GM13976 (cell line): ENCODE measurements around the gene PRMT1.

Experiments
- DNase-seq: peaks from one replicate; pipeline ENCODE4 v3.0.0; 2012; ENCODE audit warnings: low spot score
- in situ Hi-C: fragments of 300-500 bp; cut with MboI; formaldehyde crosslinking; loops from one replicate; pipeline ENCODE4 v1.12.0; 2022; ENCODE audit warnings: low sequenced_read_pairs, mixed read lengths, inconsistent platforms; ENCODE audit not compliant: unreplicated experiment
- TF ChIP-seq, protein P1 (sequence below): IDR thresholded peaks from 2 replicates; pipeline ENCODE4 v1.5.1; 2012; ENCODE audit warnings: borderline replicate concordance, mild to moderate bottlenecking; ENCODE audit not compliant: insufficient read depth; ENCODE audit errors: extremely low read depth, missing control alignments, control extremely low read depth

Gene PRMT1

DNA sequence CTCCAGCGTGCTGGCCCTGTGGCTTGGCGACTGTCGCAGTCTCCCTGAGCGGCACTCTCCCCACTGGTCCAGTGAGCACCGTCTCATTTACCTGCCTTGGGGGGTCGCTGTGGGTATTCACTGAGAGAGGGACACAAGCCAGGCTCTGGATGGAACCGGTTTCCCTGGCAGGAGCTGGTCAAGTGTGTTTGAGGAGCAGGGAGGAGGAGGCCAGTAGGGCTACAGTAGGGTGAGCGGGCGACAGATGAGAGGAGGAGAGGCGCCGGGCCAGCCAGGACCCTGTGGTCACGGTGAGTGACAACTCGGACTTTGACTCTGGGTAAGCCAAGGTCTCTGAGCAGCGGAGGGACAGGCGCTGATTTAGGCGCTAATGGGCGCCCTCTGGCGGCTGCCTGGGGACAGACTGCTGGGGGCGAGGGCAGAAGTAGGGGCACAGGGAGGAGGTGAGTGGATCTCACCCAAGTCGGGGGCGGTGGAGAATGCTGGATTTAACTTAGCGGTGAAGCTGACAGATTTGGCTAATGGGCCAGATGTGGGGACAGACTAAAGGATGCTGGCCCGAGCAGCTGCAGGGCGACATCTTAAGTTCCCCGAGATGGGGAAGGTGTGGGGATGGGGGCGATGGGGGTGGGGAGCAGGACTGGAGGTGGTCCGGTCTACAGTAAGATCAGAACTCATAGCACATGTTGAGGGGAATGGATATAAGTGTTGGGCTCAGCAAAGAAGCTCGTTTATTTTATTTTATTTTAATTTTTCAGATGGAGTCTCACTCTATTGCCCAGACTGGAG, 4.7 kb upstream of the PRMT1 start:
- DNase-seq = peak; percentile 89
- TF ChIP-seq, protein P1, sequence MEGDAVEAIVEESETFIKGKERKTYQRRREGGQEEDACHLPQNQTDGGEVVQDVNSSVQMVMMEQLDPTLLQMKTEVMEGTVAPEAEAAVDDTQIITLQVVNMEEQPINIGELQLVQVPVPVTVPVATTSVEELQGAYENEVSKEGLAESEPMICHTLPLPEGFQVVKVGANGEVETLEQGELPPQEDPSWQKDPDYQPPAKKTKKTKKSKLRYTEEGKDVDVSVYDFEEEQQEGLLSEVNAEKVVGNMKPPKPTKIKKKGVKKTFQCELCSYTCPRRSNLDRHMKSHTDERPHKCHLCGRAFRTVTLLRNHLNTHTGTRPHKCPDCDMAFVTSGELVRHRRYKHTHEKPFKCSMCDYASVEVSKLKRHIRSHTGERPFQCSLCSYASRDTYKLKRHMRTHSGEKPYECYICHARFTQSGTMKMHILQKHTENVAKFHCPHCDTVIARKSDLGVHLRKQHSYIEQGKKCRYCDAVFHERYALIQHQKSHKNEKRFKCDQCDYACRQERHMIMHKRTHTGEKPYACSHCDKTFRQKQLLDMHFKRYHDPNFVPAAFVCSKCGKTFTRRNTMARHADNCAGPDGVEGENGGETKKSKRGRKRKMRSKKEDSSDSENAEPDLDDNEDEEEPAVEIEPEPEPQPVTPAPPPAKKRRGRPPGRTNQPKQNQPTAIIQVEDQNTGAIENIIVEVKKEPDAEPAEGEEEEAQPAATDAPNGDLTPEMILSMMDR = peak; percentile 97

DNA sequence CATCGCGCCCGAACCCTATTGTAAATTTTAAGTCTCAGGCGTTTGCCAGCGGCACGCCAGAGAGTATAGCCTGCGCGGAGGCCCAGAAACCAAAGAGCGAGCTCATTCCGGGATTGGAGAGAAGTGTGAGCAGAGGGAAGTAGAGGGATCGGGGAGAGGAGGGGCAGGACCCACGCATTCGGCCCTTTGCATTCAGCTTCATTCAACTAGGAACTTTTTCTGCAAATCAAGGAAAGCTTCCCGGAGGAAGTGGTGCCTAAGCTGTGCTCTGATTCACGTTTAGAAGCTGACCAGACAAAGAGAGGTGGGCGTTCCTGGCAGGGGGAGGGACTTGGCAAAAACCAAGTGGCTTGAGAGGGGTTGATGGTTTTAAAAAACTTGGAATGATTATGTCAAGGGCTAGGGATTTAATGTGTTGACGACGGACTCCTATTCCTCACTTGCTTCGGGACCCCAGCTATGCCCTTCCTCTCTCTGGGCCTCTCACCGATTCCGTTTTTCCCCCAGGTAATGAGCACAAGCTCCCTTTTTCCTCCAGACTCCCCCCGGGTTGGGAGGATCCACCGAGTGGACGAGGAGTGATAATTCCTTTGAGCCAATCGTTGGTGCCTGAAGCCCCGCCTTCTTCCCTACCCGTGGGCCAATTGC, 811 bp upstream of the PRMT1 start:
- in situ Hi-C loops = no loop called here
- peak; percentile 80 for DNase-seq
- TF ChIP-seq, protein P1 = no peak

More for the DNA sequence above, 4.7 kb upstream of the PRMT1 start:
- in situ Hi-C loops = no loop called here

GRCh38 chr19:49676784-49677230, 264 bp upstream of the PRMT1 start:
- in situ Hi-C loops = no loop called here

DNA sequence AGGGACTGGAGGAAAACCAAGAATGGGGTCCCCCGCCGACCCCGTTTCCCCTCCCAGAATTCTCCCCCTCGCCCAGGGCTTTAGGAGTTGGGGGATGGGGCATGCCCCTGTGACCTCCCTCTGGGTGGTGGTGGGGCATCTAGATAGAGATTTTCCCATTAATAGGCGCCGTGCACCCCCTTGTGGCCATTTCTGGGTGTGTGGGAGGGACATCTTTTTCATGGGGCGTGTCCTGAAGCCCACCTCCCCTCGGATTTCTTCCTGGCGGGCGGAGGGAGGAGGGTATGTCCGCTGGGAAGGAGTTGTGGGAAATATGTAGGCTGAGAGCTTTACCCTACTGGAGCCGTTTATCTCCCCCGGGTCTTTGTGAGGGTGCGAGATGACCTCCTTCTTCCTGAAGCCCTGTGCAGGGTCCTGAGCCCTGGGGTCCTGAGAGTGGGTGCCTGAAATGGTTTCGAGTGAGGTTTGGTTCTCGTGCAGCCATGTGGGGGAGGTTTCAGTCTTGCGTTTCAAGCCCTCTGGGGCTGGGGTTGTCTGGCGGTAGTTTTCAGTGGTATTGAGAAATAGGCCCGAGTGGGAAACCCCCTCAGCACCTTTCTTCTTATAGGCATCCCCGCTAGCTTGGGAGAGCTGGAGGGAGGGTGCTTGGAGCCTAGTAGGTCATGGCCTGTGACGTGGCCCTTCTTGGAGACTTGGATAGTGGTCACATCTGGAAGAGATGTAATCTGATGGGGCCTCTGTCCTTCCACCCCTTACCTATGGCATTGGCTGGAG, 1.0 kb downstream of the PRMT1 start:
- in situ Hi-C loops = no loop called here
- DNase-seq = peak; percentile 78
- TF ChIP-seq, protein P1 = peak; percentile 74

More at GRCh38 chr19:49676784-49677230, 264 bp upstream of the PRMT1 start:
- peak; percentile 94 for DNase-seq
- TF ChIP-seq, protein P1 = no peak

- in situ Hi-C loops = no loop called here
- TF ChIP-seq, protein P1 = no peak
Measured at GRCh38 chr19:49678985-49679770, 2.1 kb downstream of the PRMT1 start.

DNA sequence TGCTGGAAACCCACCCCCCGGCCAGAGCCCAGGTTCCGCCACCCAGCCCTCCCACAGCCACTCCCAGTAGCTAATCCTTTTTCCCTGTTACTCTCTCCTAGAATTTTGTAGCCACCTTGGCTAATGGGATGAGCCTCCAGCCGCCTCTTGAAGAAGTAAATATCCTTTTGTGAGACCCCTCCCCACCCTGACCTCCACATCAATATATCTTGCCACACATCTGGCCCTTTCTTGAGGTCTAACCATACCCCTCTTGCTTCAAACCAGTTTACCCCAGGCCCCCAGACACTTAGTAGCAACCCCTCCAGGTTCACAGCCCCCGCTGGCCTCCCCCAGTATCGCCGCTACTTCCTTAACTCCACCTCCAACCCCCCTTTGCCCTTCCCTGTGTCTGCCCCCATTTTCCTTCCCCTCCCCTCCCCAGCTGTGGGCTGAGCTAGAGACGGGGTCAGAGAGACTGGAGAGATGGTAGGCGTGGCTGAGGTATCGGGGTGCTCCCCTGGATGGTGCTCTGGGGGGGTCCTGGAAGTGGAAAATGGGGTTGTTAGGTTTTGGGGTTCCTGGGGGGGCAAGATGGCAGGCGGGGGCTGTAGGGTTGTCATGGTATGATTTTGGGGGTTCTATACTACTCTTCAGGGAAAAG, 2.8 kb downstream of the PRMT1 start:
- in situ Hi-C loops = no loop called here
- DNase-seq = no peak

More at GRCh38 chr19:49678985-49679770, 2.1 kb downstream of the PRMT1 start:
- no peak for DNase-seq

More for the DNA sequence above, 2.8 kb downstream of the PRMT1 start:
- TF ChIP-seq, protein P1 = no peak
